ENCODE results near the gene MBOAT2. TPM values are rescaled to one million over a fixed set of nuclear protein-coding genes. Genes with fewer than 3 reads are reported as not detected.
A peak's percentile ranks its signal among the peaks of the same experiment; 100 is the strongest.

Gene MBOAT2
- total RNA-seq, 4 donors from 2014 or later, result 20.5 to 42.8 (median 24.4) TPM

- intact Hi-C loops (cut with DNase I), result no loop called here
- Histone ChIP-seq H3K27ac (no peak overlapping the region), H3K36me3 (no peaks in the 10 kb centered on the region), H3K27me3 (no peaks in the 10 kb centered on the region), H3K4me1 (peaks cover 22 to 25% of the 10 kb centered on the region in 2 donors), H3K9me3 (no peaks in the 10 kb centered on the region), H3K4me3 (replicated peaks in 1 of 3) (no peak overlapping the region)
- DNase-seq, result no peak
- 89 to 91% methylated on average over 7 of the region's 7 CpGs for WGBS, 2 donors
- TF ChIP-seq CTCF (IDR thresholded peaks at IDR 0.05) (no peak), POLR2A (IDR thresholded peaks at IDR 0.05) (no peak)
Measured at GRCh38 chr2:8833853-8834252, 169.6 kb downstream of the MBOAT2 start.

GRCh38 chr2:8831516-8831915 is 172.0 kb downstream of the MBOAT2 start:
- Histone ChIP-seq H3K27me3 (no peaks in the 10 kb centered on the region), H3K4me3 (replicated peaks in 1 of 3) (no peak overlapping the region), H3K27ac (no peak overlapping the region), H3K36me3 (no peaks in the 10 kb centered on the region), H3K4me1 (peaks cover 16 to 22% of the 10 kb centered on the region in 2 donors), H3K9me3 (no peaks in the 10 kb centered on the region)
- TF ChIP-seq POLR2A (IDR thresholded peaks at IDR 0.05), result no peak
- no peak for TF ChIP-seq CTCF (IDR thresholded peaks at IDR 0.05)
- no peak for DNase-seq
- intact Hi-C loops (cut with DNase I), result no loop called here
- 95 to 97% methylated on average over 2 of the region's 2 CpGs for WGBS, 2 donors

GRCh38 chr2:8827729-8828128 is 175.8 kb downstream of the MBOAT2 start:
- Histone ChIP-seq H3K4me1 (no peaks in the 10 kb centered on the region), H3K27me3 (no peaks in the 10 kb centered on the region), H3K9me3 (no peaks in the 10 kb centered on the region), H3K27ac (no peak overlapping the region), H3K36me3 (peaks cover 0 to 4% of the 10 kb centered on the region in 2 donors), H3K4me3 (replicated peaks in 1 of 3) (no peak overlapping the region)
- no peak for DNase-seq
- WGBS, 2 donors, result 91 to 92% methylated on average over 2 of the region's 2 CpGs
- no peak for TF ChIP-seq POLR2A (IDR thresholded peaks at IDR 0.05)
- no peak for TF ChIP-seq CTCF (IDR thresholded peaks at IDR 0.05)
- intact Hi-C loops (cut with DNase I), result no loop called here

DNA sequence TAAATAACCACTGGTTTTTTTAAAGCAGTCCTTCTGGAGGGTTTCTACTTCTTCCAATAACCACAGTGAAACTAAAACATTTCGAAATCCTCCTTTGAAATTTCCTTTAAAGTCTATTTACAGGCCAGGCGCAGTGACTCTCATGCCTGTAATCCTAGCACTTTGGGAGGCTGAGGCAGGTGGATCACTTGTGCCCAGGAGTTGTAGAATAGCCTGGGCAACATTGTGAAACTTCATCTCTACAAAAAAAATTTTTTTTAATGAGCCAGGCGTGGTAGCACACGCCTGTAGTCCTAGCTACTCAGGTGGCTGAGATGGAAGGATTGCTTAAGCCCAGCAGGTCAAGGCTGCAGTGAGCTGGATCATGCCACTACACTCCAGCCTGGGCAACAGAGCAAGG is 181.3 kb downstream of the MBOAT2 start:
- DNase-seq, result peak in 1 of 2 donors; percentile 12

More for the DNA sequence above, 181.3 kb downstream of the MBOAT2 start:
- Histone ChIP-seq H3K36me3 (peaks cover 4 to 9% of the 10 kb centered on the region in 2 donors), H3K27ac (no peak overlapping the region), H3K4me1 (peaks cover 0 to 4% of the 10 kb centered on the region in 2 donors), H3K27me3 (no peaks in the 10 kb centered on the region), H3K4me3 (replicated peaks in 1 of 3) (no peak overlapping the region), H3K9me3 (no peaks in the 10 kb centered on the region)
- no peak for TF ChIP-seq CTCF (IDR thresholded peaks at IDR 0.05)
- no peak for TF ChIP-seq POLR2A (IDR thresholded peaks at IDR 0.05)
- 68 to 78% methylated on average over 4 of the region's 4 CpGs for WGBS, 2 donors
- intact Hi-C loops (cut with DNase I), result no loop called here
